Measurements from ENCODE around the gene ME3.

GRCh38 chr11:86559311-86559945 is 113.0 kb downstream of the ME3 start:
- no peak for TF ChIP-seq CTCF (conservative IDR thresholded peaks at IDR 0.05; ENCODE audit: low read depth, low read length)
- TF ChIP-seq EZH2 (IDR thresholded peaks at IDR 0.05; ENCODE audit: low read length, unreplicated experiment): no peak
- no peak for TF ChIP-seq EZH2phosphoT487 (IDR thresholded peaks at IDR 0.05; ENCODE audit: borderline replicate concordance, low read length)
